Stimulated activated CD8-positive, alpha-beta memory T cell treated with anti-CD3 and anti-CD28 coated beads, Interleukin-4, amount 100 ng/mL, for 1 hour (primary cell): ENCODE measurements around the gene OR2T29.
"Not testable (repeated sequence)": the region's sequence is repeated elsewhere in the genome, so short reads cannot be mapped to it uniquely, and the experiment has no call there.

ENCODE experiments used
- DNase-seq, 2 donors: peaks; one replicate each; pipeline ENCODE4 v3.0.0-alpha.2; 2020; ENCODE audit warnings: low read depth in 2 of 2, low spot score in 1 of 2

Gene OR2T29

GRCh38 chr1:248562672-248563071, at the start of gene OR2T29:
Gene OR2T29, minus strand, starts transcription at chr1:248562772. Its CDS starts 3,281 bp downstream, at chr1:248559491.
- DNase-seq, result not testable (repeated sequence)

GRCh38 chr1:248611883-248612414, 49.4 kb upstream of the OR2T29 start:
- no peak for DNase-seq

DNA sequence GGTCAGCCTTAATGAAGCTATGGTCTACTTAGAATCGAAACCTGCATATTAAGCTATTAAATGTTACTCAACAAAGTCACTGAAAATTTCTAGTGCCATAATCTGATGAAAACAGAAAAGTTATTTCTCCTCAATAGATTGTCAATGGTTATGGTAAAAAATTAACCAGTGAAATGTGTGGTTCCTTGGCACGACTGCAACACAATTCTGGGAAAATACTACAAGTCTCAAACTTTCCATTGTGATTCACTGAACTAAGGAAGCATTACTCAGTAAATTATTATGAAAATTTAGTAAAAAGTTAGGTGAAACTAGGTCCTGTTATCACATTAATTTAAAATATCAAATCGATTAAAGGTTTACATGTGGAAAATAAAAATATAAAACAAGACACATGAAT, 47.7 kb upstream of the OR2T29 start:
- no peak for DNase-seq

GRCh38 chr1:248599396-248599795, 36.8 kb upstream of the OR2T29 start:
- no peak for DNase-seq

DNA sequence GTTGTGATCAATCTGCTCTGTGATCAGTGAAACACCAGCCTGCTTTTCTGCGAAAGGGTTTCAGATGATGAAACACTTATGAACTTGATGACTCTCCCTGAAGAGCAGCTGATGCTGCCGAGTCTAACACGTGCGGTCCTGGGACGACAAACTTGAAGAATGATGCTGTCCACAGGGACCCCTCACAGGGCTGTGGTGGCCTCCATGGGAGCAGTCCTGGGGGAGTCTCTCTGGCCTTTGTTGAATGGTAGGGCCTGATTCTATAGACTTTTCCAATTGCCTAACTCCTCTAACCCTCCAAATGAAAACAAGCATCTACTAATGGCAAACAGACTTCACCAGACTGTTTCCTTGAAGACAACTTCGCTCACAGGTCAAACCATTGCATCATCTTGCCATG, 35.0 kb upstream of the OR2T29 start, which contains the start of gene OR2T10:
Gene OR2T10 (minus strand): TSS at position 112 of the 400 bp plus-strand sequence. CDS start 3,932 bp downstream, outside the sequence.
- DNase-seq, result no peak

DNA sequence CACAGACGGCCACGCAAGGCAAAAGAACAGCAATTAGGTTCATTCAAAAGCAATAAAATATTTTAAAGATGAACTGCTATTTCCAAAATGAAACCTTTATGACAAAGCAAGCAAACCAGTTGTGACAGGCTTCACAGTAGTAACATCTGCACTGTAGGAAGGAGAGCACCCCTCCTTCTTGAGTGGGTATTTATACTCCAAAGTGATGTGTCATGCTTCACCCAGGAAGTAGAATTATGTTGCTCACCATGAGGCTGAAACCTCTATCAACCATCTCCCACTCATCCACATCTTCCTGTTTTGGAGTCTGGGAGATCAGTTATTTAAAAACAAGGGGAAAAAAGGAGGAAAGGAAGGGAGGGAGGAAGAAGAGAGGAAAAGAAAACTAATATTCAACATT, 34.0 kb upstream of the OR2T29 start:
- DNase-seq, result no peak

- DNase-seq, result no peak
Measured at GRCh38 chr1:248593226-248593625, 30.7 kb upstream of the OR2T29 start.

GRCh38 chr1:248592655-248593054, 30.1 kb upstream of the OR2T29 start:
- DNase-seq, result no peak

GRCh38 chr1:248590055-248590454, 27.5 kb upstream of the OR2T29 start:
- no peak for DNase-seq

DNA sequence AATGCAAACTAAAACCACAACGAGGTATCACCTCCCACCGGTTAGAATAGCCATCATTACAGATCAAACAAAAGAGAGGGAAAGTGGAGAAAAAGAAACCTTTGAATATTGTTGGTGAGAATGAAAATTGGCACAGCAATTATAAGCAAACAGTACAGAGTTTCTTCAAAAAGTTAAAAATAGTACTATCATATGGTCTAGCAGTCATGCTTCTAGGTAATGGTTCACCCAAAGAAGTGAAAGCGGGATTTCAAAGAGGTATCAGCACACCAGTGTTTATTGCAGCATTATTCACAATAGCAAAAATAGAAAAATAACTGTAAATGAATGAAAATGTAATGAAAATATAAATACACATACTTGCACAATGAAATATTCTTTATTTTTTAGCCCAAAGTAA, 26.8 kb upstream of the OR2T29 start:
- DNase-seq, result no peak

- no peak for DNase-seq
Measured at GRCh38 chr1:248585266-248585665, 22.7 kb upstream of the OR2T29 start.

- DNase-seq, result no peak
Measured at GRCh38 chr1:248576260-248576980, 13.8 kb upstream of the OR2T29 start.

GRCh38 chr1:248574657-248575056, 12.1 kb upstream of the OR2T29 start, which contains the start of gene OR2T34:
Gene OR2T34, minus strand, starts transcription at chr1:248574757. Its CDS starts 0 bp downstream, at chr1:248574757.
- DNase-seq, result not testable (repeated sequence)

DNA sequence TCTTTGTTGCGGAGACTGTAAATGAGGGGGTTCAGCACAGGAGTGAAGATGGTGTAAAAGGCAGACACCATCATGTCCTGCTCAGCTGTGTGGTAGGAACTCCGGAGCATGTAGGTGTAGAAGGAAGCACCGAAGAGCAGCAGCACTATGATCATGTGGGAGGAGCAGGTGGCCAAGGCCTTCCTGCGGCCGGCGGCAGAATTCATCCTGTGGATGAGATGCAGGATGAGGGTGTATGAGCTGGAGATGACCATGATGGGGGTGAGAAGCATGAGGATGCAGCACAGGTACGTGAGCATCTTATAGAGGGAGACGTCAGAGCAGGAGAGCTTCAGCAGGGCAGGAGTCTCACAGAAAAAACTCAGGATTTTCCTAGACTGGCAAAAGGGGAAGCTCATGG, 11.3 kb upstream of the OR2T29 start:
- not testable (repeated sequence) for DNase-seq

DNA sequence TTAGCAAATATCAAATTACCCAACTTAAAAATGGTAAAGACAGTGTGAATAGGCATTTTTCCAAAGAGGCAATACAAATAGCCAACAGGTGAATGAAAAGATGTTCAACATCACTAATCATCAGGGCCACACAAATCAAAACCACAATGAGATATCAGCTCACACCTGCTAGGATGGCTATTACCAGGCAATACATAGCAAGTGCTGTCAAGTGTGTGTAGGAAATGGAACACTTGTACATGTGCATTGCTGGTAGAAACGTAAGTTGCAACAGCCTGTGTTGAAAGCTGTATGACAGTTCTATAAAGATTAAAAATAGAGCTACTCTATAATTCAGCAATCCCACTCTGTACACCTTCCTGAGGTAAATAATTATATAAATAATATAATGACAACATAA, 9.5 kb upstream of the OR2T29 start:
- DNase-seq, result not testable (repeated sequence)

GRCh38 chr1:248570811-248571210, 8.2 kb upstream of the OR2T29 start:
- not testable (repeated sequence) for DNase-seq

DNA sequence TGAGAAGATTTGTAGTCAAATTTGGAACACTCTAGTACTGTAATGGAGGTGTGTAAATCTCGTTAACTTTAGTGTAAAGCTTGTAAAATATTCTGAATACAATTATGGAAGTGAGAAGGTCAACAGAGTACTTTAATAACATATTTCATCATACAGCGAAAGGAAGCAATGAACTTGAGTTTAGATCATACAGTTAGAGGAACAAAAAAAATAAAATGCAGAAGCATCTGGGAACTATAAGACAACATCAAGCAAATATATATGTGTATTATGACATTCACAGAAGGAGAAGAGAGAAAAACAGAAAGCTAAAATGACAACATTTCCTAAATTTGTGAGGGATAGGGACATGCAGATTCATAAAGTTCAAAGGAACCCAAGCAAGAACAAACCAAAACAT, 6.5 kb upstream of the OR2T29 start:
- DNase-seq, result not testable (repeated sequence)

- not testable (repeated sequence) for DNase-seq
Measured at GRCh38 chr1:248565530-248566373, 3.2 kb upstream of the OR2T29 start.

GRCh38 chr1:248551027-248551426, 11.5 kb downstream of the OR2T29 start:
- not testable (repeated sequence) for DNase-seq

DNA sequence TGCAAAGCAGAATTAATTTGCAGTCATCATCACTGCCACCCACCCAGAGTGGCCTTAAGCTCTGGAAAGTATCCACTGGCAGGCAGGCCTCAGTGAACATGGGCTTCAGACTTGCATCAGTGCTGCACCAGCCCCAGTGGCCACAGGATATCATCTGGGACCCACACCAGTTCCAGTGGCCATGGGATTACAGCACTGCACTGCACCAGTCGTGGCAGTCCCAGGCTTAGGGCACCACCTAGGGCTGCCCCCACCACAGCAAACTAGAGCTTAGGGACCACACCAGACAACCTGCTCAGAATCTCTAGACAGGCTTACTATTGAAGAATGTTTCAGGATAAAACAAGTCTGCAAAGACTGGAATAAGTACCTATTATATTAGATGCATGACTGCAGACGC, 15.2 kb downstream of the OR2T29 start:
- not testable (repeated sequence) for DNase-seq

DNA sequence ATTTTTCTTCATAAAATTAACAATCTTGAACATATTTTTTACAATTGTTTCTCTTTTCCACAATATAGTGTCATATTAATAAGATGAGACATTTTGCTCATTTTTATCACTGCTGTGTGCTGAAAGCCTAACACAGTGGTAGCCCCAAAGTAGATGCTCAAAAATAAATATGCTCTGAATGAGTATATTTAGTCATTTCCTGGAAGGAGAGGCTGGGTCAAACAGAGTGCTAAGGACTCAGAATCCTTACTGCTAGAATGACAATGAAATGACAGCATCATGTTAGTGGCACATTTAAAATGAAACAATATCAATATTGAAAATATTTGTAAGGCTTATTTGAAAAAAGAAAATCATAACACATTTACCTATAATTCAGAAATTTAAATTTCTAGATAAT, 25.1 kb downstream of the OR2T29 start:
- not testable (repeated sequence) for DNase-seq

DNA sequence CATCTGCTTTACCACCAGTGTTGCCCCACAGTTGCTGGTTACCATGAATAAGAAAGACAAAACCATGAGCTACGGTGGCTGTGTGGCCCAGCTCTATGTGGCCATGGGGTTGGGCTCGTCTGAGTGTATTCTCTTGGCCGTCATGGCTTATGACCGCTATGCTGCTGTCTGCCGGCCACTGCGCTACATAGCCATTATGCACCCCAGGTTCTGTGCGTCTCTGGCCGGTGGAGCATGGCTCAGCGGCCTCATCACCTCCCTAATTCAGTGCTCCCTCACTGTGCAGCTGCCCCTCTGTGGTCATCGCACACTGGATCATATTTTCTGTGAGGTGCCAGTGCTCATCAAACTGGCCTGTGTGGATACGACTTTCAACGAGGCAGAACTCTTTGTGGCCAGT, 40.7 kb downstream of the OR2T29 start:
- DNase-seq, result no peak
